HG03097 (cell line): ENCODE data around the gene BANF2.

ENCODE experiments used
- ATAC-seq: cut with Tn5 transposase; IDR thresholded peaks from one replicate; pipeline ENCODE4 v1.9.1; 2021; ENCODE audit not compliant: unreplicated experiment, low FRiP score

BANF2 gene

DNA sequence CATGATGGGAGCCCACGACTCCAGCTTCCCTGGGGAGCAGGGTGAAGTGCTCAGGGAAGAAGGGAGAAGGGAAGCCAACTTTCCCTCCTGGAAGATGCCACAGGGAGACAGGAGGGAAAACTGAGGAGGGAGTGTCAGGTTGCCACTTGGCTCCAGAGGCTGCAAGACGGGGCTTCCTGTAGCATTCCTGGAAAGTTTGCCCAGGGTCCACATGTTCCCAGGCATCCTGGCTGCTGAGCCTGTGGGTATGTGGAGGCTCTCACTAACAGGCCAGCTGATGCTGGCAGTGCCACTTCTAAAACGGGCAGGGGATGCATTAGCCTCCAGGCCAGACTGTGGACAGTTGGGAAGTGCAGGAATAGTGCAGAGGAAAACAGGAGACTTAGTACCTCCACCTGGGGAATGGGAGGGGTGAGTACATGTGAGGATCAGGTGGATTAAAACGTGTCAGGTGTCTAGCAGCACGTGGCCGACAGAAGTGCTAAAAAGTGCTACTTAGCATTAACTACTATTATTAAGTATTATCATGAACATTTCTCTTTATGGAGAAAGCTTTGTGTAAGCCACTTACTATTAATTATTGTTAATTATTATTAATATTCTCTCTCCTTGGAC lies 33.2 kb downstream of the BANF2 start:
- no peak for ATAC-seq

DNA sequence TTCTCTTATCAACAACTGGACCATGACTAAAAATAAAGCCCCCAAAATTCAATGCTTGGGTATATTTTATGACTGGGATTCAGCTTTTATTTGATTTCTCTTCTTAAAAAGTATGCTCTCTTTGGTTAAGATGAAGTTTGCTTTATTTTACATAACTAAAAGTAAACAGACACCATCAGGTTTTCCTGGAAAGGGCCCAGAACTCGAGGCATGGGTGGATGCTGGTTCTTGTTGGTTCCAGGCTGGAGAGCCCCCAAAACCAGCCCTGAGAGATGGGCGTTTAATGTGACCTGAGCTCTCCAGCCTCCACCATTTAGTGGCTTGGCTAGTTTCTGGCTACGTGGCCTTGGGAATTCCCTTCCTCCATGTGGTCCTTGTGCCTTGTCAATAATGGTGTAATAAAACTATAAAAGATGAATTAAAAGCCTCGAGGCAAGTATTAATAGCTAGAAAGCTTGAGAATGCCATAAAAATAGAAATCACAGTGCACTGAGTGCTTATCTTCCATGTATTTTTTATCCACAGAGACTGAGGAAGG lies 34.1 kb downstream of the BANF2 start:
- no peak for ATAC-seq

DNA sequence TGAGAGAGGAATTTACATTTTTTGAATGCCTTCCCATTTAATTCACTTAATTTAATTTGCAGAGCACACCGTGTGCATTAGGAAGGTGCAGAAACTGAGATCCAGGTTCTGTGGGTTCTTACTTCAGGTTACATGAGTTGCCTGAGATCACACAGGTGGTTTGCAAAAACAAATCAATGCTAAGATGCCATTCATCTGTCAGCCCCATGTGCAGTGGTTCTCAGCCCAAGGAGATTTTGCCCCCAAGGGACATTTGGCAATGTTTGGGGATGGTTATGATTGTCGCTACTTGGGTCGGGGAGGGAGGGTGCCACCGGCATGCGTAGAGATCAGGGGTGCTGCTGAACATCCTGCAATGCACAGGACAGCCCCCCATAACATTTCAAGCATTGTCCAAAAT lies 34.6 kb downstream of the BANF2 start:
- no peak for ATAC-seq

DNA sequence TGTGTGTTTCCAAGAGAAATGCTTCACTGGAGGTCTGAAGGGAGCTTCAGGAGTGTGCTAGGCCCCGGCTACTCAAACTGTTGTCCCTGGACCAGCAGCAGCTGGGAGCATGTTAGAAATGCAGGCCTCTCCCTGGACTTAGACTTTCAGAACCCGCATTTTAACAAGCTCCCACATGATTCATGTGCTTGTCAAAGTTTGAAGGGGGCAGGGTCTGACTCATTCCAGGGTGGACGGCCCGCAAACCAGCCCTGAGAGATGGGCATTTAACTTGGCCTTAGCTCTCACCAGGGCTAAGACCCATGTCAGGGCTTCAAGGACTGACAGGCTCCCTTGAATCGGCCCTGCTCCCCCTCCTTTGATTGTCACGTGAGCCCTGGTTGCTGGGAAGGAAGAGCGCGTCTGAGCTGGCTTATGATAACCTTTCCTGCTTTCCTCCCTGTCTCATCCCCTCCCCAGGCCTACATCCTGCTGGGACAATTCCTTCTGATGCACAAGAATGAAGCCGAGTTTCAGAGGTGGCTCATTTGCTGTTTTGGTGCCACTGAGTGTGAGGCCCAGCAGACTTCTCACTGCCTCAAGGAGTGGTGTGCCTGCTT lies 35.5 kb downstream of the BANF2 start:
- ATAC-seq: no peak

DNA sequence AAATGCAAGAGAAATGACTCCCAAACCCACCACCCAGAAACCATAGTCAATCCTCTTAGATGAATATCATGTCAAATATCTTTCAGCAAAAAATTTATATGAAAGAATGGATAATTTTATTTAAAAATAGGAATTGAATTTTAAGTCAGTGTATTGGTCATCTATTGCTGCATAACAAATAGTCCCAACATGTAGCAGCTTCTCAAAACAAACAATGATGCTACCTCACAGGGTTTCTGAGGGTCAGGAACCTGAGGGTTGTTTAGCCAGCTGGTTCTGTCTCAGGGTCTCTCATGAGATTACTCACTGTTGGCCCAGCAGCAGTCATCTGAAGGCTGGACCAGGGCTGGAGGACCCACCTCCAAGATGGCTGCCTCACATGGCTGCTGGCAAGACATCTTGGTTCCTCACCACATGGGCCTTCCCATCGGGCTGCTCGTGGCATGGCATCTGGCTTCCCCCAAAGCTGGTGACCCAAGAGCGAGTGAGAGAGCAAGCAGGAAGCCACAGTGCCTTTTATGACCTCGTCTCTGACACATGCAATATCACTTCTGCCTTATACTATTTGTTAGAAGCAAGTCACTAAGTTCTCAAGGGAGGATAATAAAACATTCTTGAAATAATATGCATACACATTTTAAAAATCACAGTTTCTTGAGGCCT lies 36.3 kb downstream of the BANF2 start:
- ATAC-seq: no peak

DNA sequence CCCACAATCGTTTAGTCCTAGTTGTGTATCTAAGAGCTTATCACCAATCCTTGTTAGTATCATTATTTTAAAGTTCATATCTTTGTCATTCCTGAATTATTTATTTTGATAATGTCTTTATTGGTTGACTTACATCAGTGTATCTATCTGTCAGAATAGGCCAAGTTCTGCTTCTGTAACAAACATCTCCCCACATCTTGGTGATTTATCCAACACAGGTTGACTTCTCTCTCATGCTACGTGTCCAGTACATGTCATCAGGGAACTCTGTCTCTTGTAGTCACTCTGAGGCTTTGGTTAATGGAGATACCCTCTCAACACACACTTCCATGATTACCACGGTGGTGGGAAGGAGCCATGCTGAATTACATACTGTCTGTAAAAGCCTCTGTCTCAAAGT lies 38.4 kb downstream of the BANF2 start:
- no peak for ATAC-seq

DNA sequence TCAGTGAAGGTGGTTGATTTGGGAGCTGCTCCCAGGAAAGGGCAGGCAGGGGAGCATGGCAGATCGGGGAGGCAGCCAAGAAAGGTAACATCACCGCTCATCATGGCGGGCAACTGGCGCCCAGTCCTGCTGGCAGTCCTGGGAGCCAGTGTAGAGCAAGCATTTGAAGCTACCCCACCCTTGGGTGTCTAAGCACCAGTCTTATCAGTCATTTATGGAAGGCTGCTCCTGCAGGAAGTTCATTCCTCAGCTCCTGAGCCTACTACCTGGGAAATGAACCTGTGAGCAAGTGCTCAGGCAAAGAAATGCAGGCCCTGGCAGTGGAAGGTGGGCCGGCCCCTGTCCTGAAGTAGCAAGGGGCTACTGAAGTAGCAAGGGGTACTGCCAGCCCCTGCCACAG lies 41.5 kb downstream of the BANF2 start:
- no peak for ATAC-seq

DNA sequence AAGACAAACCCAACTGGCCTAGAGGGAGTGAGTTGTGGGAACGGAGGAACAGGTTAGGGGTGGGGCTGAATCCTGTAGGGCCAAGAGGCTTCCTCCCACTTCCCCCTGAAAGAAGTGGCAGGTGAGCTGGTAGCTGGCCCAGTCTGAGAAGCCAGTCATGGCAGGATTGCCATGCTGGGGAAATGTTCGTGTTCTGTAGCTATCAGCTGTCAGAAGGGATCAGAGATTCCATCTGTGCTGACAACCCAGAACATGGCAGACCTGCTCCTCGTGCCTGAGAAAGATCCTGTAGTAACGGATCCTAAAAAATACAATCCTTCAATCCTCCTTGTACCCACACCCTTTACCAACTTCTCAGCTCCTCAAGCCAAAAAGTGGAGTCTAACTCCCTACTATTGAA lies 43.0 kb downstream of the BANF2 start:
- ATAC-seq: no peak

DNA sequence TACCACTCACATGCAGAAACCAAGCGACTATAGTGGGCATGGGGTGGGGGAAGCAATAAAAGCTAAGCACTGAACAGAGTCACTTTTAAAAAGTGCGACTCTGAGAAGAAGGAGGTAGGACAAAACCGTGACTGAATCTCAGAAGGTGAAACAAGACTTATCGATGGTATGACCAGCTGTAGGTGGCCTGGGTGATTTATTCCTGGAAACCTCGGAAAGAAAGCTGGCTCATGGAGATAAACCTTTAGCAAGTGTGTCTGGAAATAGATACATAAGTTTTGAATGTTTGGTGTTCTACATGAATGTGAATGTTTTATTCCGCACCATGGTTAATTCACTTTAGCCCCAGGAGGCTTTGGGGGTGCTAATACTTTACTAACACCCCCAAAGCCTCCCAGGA lies 43.9 kb downstream of the BANF2 start:
- no peak for ATAC-seq

DNA sequence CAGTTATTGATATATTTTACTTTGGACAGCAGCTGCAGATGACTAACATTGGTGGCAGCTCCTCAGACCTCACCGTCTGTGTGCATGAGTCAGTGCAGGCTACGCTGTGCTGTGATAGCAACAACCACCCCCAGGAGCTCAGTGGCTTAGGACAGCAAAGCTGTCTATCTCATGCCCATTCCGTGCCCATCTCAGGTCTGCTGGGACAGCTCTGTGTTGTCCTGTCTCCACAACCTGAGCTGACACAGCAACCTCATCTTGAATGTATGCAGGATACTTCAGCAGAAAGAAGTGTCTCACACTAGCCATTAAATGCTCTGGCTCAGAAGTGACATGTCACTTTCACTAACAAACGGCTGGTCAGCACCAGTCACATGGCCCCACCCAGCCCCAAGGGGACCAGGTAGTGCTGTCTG lies 47.7 kb downstream of the BANF2 start:
- no peak for ATAC-seq

DNA sequence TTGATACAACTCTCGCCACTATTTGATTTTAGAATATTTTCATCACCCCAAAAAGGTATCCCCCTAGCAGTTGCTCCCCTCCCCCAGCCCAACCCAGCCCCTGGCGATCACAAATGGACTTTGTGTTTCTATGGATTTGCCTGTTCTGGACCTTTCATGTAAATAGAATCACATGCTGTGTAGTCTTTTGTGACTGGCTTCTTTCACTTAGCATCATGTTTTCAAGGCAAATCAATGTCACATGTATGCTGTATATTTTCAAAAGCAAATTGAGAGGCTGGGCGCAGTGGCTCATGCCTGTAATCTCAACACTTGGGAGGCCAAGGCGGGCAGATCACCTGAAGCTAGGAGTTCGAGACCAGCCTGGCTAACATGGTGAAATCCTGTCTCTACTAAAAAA lies 48.5 kb downstream of the BANF2 start:
- ATAC-seq: no peak

DNA sequence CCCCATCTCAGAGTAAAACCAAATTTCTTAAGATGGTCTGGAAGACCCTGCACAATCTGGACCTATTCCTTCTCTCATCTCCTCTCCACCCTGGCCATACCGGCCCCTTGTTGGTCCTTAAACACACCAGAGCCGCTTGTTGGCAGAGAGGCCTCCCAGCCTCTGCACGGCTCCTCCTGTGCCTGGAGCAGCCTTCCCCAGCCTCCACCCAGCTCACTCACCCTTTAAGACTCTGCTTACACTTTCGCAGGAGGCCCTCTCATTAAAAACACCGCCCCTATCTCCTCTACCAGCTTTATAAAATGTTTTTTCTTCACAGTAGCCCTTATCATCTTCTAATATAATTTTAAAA lies 49.8 kb downstream of the BANF2 start:
- no peak for ATAC-seq

DNA sequence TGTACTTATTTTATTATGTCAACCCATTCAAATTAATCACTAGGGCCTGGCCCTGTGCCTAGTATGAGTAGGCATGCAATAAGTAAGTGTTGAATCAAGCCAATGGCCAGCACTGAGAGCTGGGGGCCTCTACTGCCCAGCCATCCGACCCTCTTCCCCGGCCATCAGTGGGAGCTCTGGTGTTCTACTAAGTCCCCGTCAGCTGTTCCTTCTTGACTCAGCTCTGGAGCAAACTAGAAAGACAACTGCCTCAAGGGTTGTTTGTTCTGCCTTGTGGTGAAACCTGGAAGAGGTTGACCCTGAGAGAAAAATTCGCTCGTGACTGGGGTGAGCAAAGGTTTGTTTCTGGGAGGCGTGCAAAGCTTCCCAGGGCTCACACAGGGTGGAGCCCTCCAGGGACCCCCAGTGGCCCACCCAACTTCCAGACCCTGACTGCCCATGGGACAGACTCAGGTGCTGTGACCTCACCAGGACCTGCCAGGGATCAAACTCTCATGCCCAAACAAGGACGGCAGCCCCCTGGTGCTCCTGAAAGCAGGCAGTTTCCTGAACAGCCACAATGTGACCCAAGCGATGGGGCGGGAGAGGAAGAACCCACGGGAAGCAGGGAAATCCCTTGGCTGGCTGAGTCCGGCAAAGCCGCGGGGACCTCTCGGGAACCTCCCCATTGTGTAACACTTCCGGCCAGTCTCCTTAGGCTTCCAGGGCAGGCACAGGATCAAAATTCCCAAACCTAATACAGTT lies 50.4 kb downstream of the BANF2 start:
- ATAC-seq: no peak

DNA sequence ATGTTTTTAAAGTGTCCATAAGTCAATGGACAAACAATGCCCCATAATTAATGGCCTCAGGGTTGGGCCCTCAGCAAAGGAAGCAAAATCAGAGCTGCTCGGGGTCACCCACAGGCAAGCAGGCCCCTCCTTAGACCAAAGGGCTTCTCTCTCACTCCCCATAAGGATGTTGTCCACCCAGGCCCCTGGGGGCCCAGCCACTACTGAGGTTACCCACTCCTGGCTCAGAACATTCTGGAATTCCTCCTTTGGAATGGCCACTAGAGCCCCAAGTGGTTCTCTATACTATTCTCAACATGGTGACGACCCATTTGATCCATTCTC lies 50.9 kb downstream of the BANF2 start:
- ATAC-seq: no peak

DNA sequence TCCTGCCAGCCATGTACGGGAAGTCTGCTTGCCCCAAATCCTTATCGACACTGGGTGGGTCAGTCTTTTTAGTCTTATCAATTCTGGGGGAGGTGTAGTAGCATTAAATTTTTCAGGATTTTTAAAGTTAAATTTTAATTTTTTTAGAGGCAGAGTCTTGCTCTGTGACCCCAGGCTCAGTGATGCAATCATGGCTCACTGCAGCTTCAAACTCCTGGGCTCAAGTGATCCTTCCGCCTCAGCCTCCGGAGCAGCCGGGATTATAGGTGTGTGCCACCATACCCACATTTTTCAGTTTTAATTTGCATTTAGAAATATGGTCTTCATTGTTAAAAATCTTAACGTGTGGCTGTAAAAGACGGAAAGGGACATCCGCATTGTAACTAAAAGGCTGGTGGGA lies 51.9 kb downstream of the BANF2 start:
- ATAC-seq: no peak

DNA sequence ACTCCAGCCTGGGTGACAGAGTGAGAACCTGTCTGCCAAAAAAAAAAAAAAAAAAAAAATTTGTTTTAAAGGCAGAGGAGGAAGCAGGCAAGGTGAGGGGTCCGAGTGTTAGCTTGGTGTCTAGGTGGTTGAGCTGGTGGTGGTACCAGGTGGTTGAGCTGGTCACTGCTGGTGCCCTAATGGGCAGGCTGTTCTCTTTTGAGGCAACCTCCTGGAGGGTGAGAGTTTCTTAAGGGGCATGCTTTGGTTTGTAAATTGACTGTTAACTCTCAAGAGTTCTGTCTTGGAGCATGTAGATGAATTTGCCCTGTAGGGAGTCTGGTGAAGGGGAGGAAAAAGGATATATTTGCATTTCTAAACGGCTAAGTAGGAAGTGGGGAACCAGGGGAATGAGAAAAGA lies 52.7 kb downstream of the BANF2 start:
- ATAC-seq: no peak

DNA sequence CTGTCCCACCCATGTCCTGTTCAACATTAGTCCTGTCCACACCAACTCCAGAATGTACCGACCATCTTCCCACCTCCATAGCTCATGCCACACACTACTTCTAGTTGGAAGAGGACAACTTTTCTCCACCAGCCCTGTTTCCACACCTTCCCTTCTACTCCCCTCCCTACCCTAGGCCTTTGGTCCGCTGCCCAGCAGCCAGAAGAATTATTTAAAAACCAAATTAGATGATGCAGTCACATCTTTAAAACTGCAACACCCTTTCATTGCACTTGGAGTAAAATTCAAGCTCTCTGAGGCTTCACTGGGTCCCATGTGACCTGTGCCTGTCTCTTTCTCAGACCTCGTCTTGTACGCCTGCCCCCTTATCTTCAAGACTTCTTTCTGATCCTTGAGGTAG lies 53.8 kb downstream of the BANF2 start:
- no peak for ATAC-seq

DNA sequence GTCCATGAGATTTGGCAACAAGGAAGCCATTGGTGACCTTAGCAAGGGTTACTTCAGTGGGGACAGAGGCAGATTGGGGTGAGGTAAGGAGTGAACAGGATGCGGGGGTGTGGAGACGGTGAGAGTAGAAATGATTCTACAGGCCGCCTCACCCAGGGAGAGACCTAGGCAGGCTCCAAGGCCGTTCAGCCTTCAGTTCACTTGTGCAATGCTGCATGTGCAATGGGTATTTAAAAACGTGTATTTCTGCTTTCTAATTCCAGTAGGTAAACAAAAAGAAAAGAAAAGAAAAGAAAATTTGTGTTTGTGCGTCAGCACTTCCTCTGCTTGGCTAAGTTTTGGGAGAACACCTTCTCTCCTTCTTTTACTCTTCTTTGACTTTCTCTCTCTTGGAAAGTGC lies 56.8 kb downstream of the BANF2 start:
- no peak for ATAC-seq

DNA sequence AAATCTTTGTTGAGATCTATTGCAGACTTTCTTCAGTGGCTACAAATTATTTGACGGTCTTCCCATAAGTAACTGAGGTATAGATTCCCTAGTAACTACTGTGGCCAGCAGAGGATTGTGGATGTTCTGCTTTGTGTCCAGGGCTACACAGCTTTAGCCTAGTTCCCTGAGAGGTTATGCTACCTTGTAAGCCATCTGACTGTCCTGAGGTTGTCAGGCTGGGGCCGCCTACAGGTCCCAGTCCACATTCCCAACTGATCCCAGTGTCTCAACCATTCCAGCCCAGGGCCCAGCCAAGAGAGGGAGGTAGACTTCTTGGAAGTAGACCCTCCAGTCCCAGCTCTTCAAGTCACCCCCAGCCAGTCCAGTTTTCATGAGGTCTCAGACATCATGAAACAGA lies 57.7 kb downstream of the BANF2 start:
- ATAC-seq: no peak

DNA sequence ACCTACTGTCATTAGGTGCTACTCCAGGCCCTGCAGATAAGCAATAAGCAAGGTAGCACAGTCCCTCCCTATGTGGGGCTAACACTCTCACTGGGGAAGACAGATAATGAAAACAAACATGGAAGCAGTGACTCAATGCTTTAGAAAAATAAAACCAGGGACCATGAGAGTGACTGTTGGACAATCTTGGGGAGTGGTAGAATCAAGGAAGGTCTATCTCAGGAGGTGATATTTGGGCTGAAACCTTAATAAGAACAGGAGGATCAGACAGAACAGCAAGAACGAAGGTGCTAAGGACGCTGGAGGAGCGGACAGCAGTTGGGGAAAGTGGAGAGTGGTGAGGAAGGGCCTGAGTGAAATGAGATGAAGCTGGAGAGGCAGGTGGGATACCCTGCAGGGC lies 58.2 kb downstream of the BANF2 start:
- ATAC-seq: no peak

DNA sequence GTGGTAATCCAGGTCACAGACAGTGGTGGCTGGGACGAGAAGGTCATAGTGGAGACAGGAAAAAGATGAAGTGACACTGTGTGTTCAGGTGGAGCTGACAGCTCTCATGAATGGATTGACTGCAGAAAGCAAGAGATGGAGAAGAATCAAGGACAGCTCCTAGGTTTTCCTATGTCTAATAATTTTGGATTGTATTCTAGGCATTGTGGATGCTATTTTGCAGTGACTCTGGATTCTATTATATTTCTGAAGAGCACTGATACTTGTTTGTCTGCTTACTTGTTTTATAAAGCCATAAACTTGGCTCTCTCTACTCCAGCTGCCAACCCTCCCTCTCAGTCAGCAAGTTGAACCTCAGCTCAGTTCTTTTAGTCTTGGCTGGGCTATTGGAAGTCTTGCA lies 58.7 kb downstream of the BANF2 start:
- ATAC-seq: no peak

DNA sequence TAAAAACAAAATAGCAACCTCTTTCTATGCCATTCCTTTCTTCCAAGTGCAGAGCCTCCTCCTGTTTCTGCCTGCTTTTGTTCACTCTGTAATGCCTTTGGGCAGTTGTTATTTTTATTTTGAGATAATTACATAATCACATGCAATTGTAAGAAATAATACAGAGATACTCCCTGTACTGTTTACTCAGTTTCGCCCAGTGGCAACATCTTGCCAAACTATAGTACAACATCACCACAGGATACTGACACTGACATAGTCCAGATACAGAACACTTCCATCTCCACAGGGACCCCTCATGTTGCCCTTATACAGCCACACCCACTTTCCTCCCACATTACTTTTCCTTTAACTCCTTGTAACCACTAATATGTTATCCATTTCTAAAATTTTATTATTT lies 59.7 kb downstream of the BANF2 start:
- no peak for ATAC-seq
